ENCODE results near the gene DBF4B. TPM values are rescaled to one million over a fixed set of nuclear protein-coding genes. Genes with fewer than 3 reads are reported as not detected.
A peak's percentile ranks its signal among the peaks of the same experiment; 100 is the strongest.
"Not testable (repeated sequence)": the region's sequence is repeated elsewhere in the genome, so short reads cannot be mapped to it uniquely, and the experiment has no call there.

DBF4B gene
- total RNA-seq, 1 donor from 2014 or later: 3.8 TPM

DNA sequence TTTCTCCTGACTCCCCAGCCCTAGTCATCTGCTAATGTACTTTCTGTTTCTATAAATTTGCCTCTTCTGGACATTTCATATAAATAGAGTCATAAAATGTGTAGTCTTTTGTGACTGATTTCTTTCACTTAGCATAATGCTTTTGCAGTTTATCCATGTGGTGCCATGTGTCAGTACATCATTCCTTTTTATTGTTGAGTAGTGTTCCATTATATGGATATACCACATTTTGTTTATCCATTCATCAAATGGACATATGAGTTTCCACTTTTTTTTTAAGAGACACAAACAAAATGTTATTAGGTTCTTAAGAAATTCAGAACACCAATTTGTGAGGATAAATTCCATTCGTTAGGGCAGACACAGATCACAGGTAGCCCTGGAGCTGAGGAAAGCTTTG lies 11.0 kb downstream of the DBF4B start:
- DNase-seq (ENCODE audit: missing footprints) (no peak), ATAC-seq (no peak)
- intact Hi-C loops (cut with DNase I): no loop called here

DNA sequence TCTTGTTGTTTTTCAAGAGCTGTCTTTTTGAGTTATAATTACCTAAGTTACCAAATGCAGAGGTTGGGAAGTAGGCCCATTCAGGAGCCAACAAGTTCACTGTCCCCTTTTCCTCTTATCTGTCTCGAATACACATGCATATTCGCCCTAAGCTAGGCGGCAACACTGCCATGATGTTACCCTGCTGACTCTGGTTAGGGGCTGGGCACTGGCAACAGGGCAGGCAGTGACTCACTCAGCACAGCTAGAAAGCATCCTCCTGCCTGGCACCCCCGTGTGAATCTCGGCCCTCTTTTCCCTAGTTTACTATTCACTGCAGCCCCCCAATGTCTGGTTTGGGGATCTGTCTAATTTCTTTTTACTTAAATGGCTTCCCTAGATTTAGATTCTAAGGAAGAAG lies 13.8 kb downstream of the DBF4B start:
- ATAC-seq (no peak), DNase-seq (ENCODE audit: missing footprints) (no peak)
- intact Hi-C loops (cut with DNase I): no loop called here

DNA sequence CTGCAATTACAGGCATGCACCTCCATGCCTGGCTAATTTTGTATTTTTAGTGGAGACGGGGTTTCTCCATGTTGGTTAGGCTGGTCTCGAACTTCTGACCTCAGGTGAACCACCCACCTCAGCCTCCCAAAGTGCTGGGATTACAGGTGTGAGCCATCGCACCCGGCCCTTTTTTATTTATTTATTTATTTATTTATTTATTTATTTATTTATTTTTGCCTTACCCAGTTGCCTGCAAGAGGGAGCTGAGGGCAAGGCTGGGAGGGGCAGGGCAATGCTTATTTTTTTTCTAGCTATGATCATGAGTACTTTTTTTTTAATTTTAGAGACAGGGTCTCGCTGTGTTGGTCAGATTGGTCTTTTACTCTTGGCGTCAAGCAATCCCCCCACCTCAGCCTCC lies 17.7 kb downstream of the DBF4B start:
- DNase-seq (ENCODE audit: missing footprints); ATAC-seq; intact Hi-C loops (cut with DNase I): not testable (repeated sequence)

DNA sequence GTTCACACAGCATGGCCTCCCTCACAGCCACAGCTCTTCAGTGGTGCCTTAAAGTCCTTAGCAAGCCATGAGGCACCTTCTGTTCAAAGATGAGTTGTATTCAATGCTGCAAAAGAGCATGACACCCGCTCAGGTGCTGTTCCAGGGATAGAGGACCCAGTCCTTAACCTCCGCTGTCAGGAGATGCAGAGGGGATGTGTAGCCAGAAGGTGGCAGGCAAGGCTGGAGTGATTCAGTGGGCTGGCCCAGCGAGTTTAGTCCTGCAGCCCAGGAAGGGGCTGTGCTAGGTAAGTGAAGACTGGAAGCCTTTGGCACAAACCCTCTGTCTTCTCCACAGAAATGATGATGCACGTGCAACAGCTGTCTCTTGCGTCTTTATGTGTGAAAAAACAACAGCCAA lies 25.3 kb downstream of the DBF4B start:
- ATAC-seq (peak; percentile 52), DNase-seq (ENCODE audit: missing footprints) (peak; percentile 43)
- intact Hi-C loops (cut with DNase I): no loop called here

DNA sequence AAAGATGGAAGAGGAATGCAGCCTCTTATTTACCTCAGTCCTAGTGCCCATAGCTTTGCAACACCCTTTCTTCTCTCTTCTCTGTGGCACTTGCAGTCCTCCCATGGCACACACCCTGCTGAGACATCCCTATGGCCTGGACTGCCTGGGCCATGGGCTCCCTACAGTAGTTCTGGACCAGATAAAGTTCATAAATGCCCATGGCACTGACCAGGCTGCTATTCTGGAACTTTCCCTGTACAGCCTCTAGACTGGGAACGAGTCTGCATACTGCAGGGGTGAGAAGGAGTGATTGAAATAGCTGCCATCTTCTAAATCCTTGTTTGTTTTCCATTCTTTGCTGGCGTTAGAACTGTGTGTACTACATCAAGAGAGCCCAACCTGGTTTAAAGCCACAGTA lies 25.8 kb downstream of the DBF4B start:
- intact Hi-C loops (cut with DNase I): no loop called here
- no peak for DNase-seq (ENCODE audit: missing footprints)
- no peak for ATAC-seq

DNA sequence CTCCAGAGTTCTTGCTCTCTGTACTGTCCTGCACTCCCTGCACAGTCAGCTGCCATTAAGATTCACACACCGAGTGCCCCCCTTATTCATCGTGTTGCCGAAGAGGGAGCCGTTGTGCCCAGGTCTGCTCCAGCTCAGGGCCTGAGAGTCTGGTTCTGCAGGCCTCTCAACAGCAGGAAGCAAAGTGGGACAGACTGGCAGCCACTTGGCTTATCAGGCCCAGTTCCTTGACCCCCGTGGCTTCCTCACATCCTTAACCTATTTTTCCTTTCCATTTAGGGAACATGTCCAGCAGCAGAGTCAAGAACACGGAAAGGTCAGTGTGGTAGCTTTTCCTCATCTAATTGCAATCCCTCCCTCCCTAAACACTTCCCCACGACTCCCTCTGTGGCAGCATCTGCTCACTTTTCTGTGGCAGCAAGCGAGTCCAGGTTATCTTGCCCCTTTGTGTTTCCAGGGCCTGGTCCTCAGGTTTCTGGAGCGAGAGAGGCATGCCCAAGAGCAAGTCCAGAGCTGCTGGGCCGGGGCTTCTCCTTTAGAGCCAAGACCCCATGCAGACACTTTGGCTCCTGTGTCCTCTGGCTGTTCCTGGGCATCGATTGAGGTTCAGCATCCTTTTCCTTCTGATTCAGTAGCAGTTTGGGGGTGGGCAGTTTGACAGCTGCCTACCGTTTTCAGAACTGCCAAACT lies 28.2 kb downstream of the DBF4B start:
- no peak for ATAC-seq
- peak; percentile 37 for DNase-seq (ENCODE audit: missing footprints)
- intact Hi-C loops (cut with DNase I): no loop called here

DNA sequence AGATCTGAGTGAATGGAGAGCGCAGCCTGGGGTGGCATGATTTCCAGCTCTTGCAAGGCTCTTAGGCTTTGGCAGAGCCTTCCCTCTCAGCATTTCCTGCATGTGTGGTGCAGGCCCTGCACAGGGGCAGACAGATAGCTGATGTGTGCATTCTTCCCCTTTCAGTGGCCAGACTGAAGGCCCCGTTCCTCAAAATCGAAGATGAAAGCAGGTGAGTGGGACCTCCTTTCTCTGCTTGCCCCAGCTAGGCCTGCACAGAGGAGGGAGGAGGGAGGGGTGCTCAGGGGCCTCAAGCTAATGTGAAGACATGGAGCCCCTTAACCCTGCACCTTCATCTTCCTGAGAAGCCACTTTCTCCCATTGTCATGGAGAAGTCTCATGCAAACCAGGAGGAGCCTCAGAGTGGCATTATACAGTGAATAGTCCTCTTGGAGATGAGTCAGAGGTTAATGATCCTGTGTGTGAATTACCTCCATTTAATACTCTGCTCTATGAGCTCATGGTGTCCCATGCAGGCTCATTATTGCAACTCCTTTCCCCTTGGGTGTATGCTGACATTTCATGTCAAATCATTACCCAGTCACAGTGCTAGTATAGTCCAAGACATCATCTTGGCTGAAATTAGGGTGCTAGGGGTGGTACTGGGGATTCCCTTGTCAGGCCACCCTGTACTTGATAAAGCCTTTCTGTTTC lies 29.9 kb downstream of the DBF4B start:
- no peak for ATAC-seq
- intact Hi-C loops (cut with DNase I): no loop called here

DNA sequence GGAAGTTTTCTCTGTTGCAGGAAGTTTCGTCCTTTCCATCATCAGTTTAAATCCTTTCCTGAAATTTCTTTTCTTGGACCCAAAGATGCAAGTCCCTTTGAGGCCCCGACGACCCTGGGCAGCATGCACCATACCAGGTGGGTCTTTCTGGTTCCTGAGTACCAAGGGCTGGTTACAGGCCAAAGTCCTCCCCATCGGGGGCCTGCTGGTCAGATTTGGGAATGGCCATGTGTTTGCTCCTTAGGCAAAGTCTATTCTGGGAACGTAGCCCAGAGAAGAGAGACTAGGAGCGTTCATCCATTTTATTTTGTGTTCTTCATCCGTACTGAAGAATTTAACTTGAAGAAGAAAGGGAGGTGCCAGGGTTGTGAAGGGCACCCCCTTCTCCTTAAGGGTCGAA lies 32.9 kb downstream of the DBF4B start:
- DNase-seq (ENCODE audit: missing footprints) (no peak), ATAC-seq (no peak)
- intact Hi-C loops (cut with DNase I): no loop called here

More for the DNA sequence above, 29.9 kb downstream of the DBF4B start:
- DNase-seq (ENCODE audit: missing footprints): no peak

DNA sequence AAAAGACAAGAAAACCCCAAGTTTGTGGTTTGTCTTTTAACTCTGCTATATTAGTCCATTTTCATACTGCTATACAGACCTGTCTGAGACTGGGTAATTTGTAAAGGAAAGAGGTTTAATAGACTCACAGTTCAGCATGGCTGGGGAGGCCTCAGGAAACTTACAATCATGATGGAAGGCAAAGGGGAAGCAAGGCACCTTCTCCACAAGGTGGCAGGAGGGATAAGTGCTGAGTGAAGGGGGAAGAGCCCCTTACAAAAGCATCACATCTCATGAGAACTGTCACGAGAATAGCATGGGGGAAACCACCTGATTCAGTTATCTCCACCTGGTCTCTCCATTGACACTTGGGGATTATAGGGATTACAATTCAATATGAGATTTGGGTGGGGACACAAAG lies 36.8 kb downstream of the DBF4B start:
- intact Hi-C loops (cut with DNase I): no loop called here
- no peak for ATAC-seq

DNA sequence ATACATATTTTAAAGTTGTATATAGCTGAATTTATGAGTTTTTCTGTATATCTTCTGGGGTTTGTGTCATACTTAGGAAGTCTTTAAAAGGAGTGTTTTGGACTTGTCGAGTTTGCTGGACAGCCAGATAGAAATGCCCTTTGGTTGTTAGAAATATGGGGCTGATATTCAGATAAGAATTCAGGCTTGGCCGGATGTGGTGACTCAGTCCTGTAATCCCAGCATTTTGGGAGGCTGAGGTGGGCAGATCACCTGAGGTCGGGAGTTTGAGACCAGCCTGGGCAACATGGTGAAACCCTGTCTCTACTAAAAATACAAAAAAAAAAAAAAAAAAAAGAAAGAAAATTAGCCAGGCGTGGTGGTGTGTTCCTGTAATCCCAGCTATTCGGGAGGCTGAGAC lies 37.3 kb downstream of the DBF4B start:
- DNase-seq (ENCODE audit: missing footprints); ATAC-seq; intact Hi-C loops (cut with DNase I): not testable (repeated sequence)

More for the DNA sequence above, 36.8 kb downstream of the DBF4B start:
- no peak for DNase-seq (ENCODE audit: missing footprints)

DNA sequence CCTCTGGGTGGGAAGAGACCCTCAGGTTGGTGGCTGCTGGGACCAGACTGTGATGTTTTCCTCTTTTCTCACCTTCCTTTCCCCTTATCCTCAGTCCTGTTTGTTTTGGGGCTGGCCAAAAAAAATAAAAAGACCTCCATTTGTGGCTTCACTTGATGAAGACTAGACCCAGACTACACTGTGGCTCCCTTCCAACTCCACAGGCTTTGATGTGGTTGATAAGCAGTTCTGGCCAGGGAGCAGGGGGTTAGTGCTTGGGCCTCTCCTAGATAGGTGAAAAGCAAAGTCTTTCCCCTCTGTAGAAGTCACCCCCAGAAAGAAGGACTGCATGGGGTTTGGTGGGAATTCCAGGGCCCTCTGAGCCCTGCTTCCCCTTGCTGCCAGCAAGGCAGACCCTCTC lies 39.1 kb downstream of the DBF4B start:
- intact Hi-C loops (cut with DNase I): no loop called here
- ATAC-seq (no peak), DNase-seq (ENCODE audit: missing footprints) (no peak)

DNA sequence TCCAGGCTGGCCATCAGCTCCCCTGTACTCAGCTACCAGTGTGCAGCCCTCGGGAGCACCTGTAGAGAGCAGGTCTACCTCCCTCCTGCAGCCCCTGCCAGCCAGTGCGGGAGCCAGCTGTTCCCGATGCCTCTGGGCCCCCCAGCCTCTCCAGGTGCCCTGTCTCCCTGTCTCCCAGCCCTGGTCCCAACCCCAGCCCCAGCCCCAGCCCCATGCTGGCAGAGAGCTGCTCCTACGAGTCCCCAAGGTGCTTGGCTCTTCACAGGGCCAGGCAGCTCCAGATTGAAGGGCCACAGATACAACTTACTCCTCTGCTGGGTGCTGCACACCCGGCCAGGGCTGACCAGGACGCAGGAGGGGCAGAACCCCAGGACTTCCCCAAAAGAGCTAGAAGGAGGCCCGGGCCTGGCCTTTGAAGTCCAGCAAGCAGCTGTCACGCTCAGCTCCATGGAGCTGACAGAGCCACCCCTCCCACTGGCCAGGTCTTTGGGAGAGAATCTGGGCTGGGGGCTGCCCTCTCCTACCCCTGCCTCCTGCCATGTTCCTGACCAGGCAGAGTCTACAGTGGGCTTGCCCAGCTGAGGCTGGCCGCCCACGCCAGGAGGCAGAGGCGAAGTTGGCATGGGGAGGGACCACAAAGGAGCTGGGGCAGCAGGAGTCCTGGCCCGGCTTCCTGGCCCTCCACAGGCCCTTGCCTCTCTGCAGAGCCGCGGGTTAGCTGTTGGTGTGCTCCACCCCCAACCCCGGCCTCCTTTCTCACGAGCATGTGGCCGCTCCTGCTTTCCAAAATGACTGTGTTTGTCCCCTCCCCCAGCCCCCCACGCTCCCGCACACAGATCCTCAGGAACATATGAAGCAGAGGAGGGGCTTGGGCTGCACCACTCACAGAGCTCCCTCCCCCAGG lies 40.9 kb downstream of the DBF4B start:
- ATAC-seq (peak; percentile 46), DNase-seq (ENCODE audit: missing footprints) (peak; percentile 46)
- intact Hi-C loops (cut with DNase I): no loop called here

DNA sequence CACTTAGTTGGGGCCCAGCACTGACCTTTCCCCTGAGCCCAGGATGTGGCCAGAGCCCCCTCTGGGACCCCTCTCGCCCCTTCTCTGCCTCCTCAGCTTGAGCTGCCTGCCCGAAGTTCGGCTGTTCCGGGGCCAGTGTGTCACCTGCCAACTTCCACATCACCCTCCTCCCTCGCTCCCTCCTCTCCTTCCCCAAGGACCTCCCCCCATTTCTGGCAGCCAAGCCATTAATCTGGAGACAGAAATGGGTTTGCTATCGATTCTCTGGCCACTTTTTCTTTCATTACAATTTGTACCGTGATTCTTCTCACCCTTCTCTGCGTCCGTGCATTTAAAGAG lies 41.5 kb downstream of the DBF4B start:
- ATAC-seq: peak; percentile 23
- intact Hi-C loops (cut with DNase I): no loop called here

DNA sequence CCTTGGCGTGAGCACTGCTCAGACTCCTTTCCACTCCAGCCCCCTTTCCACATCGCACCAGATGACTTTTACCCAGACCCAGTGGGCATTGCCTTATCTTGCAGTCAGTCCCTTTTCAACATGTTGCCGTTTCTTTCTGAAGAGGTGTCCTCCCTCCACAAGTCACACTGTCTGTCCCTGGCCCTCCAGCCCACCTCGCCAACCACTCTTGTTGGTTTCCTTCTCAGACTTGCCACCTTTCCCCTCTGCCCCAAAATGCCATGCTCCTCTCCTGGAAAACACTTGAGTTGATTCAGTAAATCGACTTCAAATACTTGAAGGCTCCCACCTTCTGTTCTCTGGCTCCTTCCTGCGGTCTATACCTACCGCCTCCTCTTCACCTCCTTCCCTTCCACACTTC lies 42.9 kb downstream of the DBF4B start:
- DNase-seq (ENCODE audit: missing footprints) (peak; percentile 53), ATAC-seq (no peak)
- intact Hi-C loops (cut with DNase I): no loop called here

More for the DNA sequence above, 41.5 kb downstream of the DBF4B start:
- DNase-seq (ENCODE audit: missing footprints): no peak

DNA sequence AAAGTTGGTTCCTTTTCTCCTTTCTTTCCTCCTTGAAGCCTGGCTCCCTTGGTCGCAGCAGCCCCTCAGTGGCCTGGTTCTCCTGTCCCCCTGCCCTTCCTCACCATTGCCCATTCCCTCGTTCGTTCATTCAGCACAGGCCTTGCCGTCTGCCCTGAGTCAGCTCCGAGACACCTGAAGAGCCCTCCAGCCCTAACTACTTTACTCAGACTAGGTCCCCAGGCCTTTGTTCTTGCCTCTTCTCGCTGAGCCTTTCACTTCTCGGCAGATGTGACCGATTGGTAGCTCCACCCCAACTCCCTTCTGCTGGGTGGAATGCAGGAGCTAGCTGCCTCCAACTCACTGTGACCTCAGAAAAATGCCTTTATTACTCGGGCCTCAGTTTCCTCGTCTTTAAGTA lies 43.3 kb downstream of the DBF4B start:
- ATAC-seq: no peak
- DNase-seq (ENCODE audit: missing footprints): peak; percentile 21
- intact Hi-C loops (cut with DNase I): no loop called here

DNA sequence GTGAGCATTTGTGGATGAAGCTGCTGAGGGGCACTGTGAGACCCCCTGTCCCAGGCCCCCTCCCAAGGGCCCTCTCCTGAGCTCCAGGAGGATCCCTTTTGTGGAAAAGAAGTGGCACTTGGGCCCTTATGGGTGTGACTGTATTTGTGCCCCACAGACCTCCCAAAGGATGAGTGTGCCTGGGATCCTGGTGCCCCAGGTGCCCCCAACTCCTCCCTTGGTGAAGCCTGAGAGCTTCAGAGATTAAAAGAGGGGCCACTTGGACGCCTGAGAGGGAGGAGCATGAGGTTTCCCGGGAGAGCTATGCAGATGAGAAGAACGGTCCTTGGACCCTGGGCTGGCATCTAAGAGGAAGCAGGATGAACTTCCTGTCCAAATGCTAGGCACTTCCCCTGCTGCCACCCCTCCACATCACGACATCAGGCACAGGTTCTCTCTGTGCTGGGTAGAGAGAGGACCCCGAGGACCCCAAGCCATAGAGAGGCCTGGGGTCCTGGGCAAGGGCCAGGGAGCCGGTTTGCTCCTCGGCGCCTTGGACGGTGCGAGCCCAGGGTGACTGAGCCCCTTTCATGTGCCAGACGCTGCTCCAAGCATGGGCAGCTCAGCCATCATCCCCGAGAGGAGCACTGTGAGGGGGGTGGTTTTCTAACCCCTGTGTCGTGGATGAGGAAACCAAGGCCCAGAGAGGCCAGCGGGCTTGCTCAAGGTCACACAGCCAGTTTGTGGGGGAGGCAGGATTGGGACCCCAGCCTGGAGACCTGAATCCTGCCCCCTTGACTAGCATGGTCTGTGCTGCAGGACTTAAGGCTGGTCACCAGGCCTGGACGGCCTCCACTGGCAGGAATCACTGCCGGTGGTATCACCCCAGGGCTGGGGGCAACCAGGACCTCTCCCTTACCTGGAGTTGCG lies 44.7 kb downstream of the DBF4B start:
- ATAC-seq: no peak
- intact Hi-C loops (cut with DNase I): no loop called here
- DNase-seq (ENCODE audit: missing footprints): peak; percentile 22

DNA sequence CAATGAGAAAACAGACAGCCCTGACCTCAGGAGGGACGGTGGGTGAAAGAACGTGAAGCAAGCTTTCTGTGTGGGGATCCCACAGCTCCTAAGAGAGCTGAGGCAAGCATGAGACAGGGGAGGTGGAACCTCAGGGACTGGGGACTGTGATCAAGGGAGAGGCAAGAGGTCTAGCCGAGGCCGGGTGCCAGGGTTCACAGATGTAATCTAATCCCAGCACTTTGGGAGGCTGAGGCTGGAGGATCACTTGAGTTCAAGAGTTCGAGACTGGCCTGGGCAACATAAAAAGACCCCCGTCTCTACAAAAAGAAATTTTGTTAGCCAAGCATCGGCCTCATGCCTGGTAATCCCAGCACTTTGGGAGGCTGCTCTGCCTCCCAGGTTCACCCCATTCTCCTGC lies 45.8 kb downstream of the DBF4B start:
- DNase-seq (ENCODE audit: missing footprints): peak; percentile 69
- ATAC-seq: no peak
- intact Hi-C loops (cut with DNase I): no loop called here

DNA sequence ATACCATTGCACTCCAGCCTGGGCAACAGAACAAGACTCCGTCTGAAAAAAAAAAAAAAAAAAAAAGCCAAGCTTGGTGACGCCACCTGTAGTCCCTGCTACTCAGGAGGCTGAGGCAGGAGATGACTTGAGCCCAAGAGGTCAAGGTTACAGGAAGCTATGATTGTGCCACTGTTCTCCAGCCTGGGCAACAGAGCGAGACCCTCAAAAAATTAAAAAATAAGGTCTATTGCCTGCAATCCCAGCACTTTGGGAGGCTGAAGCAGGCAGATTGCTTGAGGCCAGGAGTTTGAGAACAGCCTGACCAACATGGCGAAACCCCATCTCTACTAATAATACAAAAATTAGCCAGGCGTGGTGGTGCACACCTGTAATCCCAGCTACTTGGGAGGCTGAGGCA lies 46.7 kb downstream of the DBF4B start:
- DNase-seq (ENCODE audit: missing footprints); intact Hi-C loops (cut with DNase I); ATAC-seq: not testable (repeated sequence)

All from Right ventricle myocardium inferior (tissue), 1 donor.